Measurements from ENCODE around the gene IL26. TPM values are rescaled to one million over a fixed set of nuclear protein-coding genes. Genes with fewer than 3 reads are reported as not detected.

Gene IL26
- polyA plus RNA-seq, 4 donors = 0.12 TPM; not detected in 3

- Histone ChIP-seq H3K4me1 (ENCODE audit: control insufficient read depth in 3 of 3, insufficient read depth in 2 of 3, low read depth in 1 of 3, low read length in 2 of 3) (peaks cover 0 to 7% (median 0%) of the 10 kb centered on the region in 3 donors), H3K9me3 (ENCODE audit: control insufficient read depth in 2 of 2, insufficient read depth in 1 of 2, low read depth in 1 of 2, low read length in 1 of 2) (no peaks in the 10 kb centered on the region), H3K27ac (ENCODE audit: low read depth in 1 of 3, low read length in 2 of 3) (peak overlapping the region in 1 of 3 donors; percentile 73), H3K4me3 (ENCODE audit: low read depth in 1 of 3, low read length in 3 of 3) (peak overlapping the region in 1 of 3 donors; percentile 46), H3K36me3 (ENCODE audit: control insufficient read depth in 3 of 3, insufficient read depth in 2 of 3, low read depth in 1 of 3, low read length in 3 of 3) (no peaks in the 10 kb centered on the region), H3K27me3 (ENCODE audit: control insufficient read depth in 3 of 3, insufficient read depth in 3 of 3, low read length in 3 of 3) (no peaks in the 10 kb centered on the region)
- DNase-seq = peak; percentile 32 to 80
- FAIRE-seq = no peak
- WGBS, 3 donors = 24 to 48% (median 27%) methylated on average over 8 of the region's 8 CpGs
These were observed 10.9 kb upstream of the IL26 start for GRCh38 chr12:68236421-68237059.

DNA sequence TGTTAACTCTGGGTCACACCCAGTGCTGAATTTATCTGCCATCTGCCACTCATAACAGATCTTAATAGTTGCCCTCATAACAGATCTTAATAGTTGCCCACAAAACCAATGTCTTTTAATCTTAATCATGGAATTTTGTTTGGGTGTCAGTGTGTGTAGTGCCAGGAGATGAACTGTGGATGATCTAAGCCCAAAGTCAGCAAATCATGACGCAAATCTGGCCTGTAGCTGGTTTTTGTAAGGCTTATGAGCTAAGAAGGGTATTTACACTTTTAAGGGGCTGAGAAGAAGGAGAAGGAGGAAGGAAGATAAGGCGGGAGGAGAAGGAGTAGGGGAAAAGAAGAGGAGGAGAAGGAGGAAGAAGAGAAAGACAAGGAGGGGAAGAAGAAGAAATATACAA, 10.0 kb upstream of the IL26 start:
- H3K4me3 ChIP-seq (ENCODE audit: low read depth in 1 of 3, low read length in 3 of 3) = no peak overlapping the region
- WGBS, 3 donors = 89 to 96% (median 92%) methylated on average over 2 of the region's 2 CpGs
- DNase-seq = no peak

GRCh38 chr12:68234140-68234539, 8.5 kb upstream of the IL26 start:
- Histone ChIP-seq H3K27me3 (ENCODE audit: control insufficient read depth in 3 of 3, insufficient read depth in 3 of 3, low read length in 3 of 3) (no peaks in the 10 kb centered on the region), H3K4me1 (ENCODE audit: control insufficient read depth in 3 of 3, insufficient read depth in 2 of 3, low read depth in 1 of 3, low read length in 2 of 3) (no peaks in the 10 kb centered on the region), H3K36me3 (ENCODE audit: control insufficient read depth in 3 of 3, insufficient read depth in 2 of 3, low read depth in 1 of 3, low read length in 3 of 3) (no peaks in the 10 kb centered on the region), H3K27ac (ENCODE audit: low read depth in 1 of 3, low read length in 2 of 3) (no peak overlapping the region), H3K9me3 (ENCODE audit: control insufficient read depth in 2 of 2, insufficient read depth in 1 of 2, low read depth in 1 of 2, low read length in 1 of 2) (no peaks in the 10 kb centered on the region), H3K4me3 (ENCODE audit: low read depth in 1 of 3, low read length in 3 of 3) (no peak overlapping the region)
- 72 to 98% (median 85%) methylated on average over 2 of the region's 2 CpGs for WGBS, 3 donors
- FAIRE-seq (no peak), DNase-seq (no peak)

More for the DNA sequence above, 10.0 kb upstream of the IL26 start:
- Histone ChIP-seq H3K27me3 (ENCODE audit: control insufficient read depth in 3 of 3, insufficient read depth in 3 of 3, low read length in 3 of 3) (no peaks in the 10 kb centered on the region), H3K9me3 (ENCODE audit: control insufficient read depth in 2 of 2, insufficient read depth in 1 of 2, low read depth in 1 of 2, low read length in 1 of 2) (no peaks in the 10 kb centered on the region), H3K4me1 (ENCODE audit: control insufficient read depth in 3 of 3, insufficient read depth in 2 of 3, low read depth in 1 of 3, low read length in 2 of 3) (peaks cover 0 to 3% (median 0%) of the 10 kb centered on the region in 3 donors), H3K27ac (ENCODE audit: low read depth in 1 of 3, low read length in 2 of 3) (no peak overlapping the region), H3K36me3 (ENCODE audit: control insufficient read depth in 3 of 3, insufficient read depth in 2 of 3, low read depth in 1 of 3, low read length in 3 of 3) (no peaks in the 10 kb centered on the region)
- FAIRE-seq = no peak

- no peaks in the 10 kb centered on the region for H3K27me3 ChIP-seq (ENCODE audit: control insufficient read depth in 3 of 3, insufficient read depth in 3 of 3, low read length in 3 of 3)
- H3K4me1 ChIP-seq (ENCODE audit: control insufficient read depth in 3 of 3, insufficient read depth in 2 of 3, low read depth in 1 of 3, low read length in 2 of 3) = no peaks in the 10 kb centered on the region
- no peaks in the 10 kb centered on the region for H3K9me3 ChIP-seq (ENCODE audit: control insufficient read depth in 2 of 2, insufficient read depth in 1 of 2, low read depth in 1 of 2, low read length in 1 of 2)
- H3K36me3 ChIP-seq (ENCODE audit: control insufficient read depth in 3 of 3, insufficient read depth in 2 of 3, low read depth in 1 of 3, low read length in 3 of 3) = no peaks in the 10 kb centered on the region
- FAIRE-seq = no peak
- H3K27ac ChIP-seq (ENCODE audit: low read depth in 1 of 3, low read length in 2 of 3) = no peak overlapping the region
- no peak for DNase-seq
- H3K4me3 ChIP-seq (ENCODE audit: low read depth in 1 of 3, low read length in 3 of 3) = no peak overlapping the region
- 72 to 81% (median 76%) methylated on average over 5 of the region's 5 CpGs for WGBS, 3 donors
These were observed 7.9 kb upstream of the IL26 start for GRCh38 chr12:68233498-68233897.

DNA sequence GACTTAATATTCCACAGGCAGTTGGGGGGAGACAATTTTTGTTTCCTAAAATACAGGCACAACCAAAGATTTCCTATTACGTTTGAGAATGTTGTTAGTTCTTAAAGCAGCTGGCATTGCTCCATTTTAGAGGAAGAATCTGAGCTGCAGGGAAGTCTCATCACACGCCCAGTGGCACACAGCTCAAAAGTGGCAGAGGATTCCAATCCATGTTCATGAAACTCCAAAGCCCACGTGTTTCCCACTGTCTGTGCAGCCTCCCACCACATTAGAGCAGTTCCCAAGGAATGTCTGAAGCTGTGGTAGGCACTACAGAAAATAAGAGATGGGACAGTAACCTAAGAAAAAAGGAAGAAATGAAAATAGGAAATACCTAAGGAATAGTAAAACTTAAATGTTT, 6.1 kb upstream of the IL26 start:
- Histone ChIP-seq H3K27me3 (ENCODE audit: control insufficient read depth in 3 of 3, insufficient read depth in 3 of 3, low read length in 3 of 3) (no peaks in the 10 kb centered on the region), H3K27ac (ENCODE audit: low read depth in 1 of 3, low read length in 2 of 3) (no peak overlapping the region), H3K4me3 (ENCODE audit: low read depth in 1 of 3, low read length in 3 of 3) (no peak overlapping the region), H3K4me1 (ENCODE audit: control insufficient read depth in 3 of 3, insufficient read depth in 2 of 3, low read depth in 1 of 3, low read length in 2 of 3) (no peaks in the 10 kb centered on the region), H3K9me3 (ENCODE audit: control insufficient read depth in 2 of 2, insufficient read depth in 1 of 2, low read depth in 1 of 2, low read length in 1 of 2) (no peaks in the 10 kb centered on the region), H3K36me3 (ENCODE audit: control insufficient read depth in 3 of 3, insufficient read depth in 2 of 3, low read depth in 1 of 3, low read length in 3 of 3) (no peaks in the 10 kb centered on the region)
- DNase-seq (no peak), FAIRE-seq (no peak)
- 39 to 50% (median 49%) methylated on average over 3 of the region's 3 CpGs for WGBS, 3 donors

GRCh38 chr12:68231229-68231628, 5.6 kb upstream of the IL26 start:
- no peaks in the 10 kb centered on the region for H3K36me3 ChIP-seq (ENCODE audit: control insufficient read depth in 3 of 3, insufficient read depth in 2 of 3, low read depth in 1 of 3, low read length in 3 of 3)
- FAIRE-seq (no peak), DNase-seq (no peak)
- no peaks in the 10 kb centered on the region for H3K27me3 ChIP-seq (ENCODE audit: control insufficient read depth in 3 of 3, insufficient read depth in 3 of 3, low read length in 3 of 3)
- no peak overlapping the region for H3K27ac ChIP-seq (ENCODE audit: low read depth in 1 of 3, low read length in 2 of 3)
- no peaks in the 10 kb centered on the region for H3K4me1 ChIP-seq (ENCODE audit: control insufficient read depth in 3 of 3, insufficient read depth in 2 of 3, low read depth in 1 of 3, low read length in 2 of 3)
- no peaks in the 10 kb centered on the region for H3K9me3 ChIP-seq (ENCODE audit: control insufficient read depth in 2 of 2, insufficient read depth in 1 of 2, low read depth in 1 of 2, low read length in 1 of 2)
- H3K4me3 ChIP-seq (ENCODE audit: low read depth in 1 of 3, low read length in 3 of 3) = no peak overlapping the region

DNA sequence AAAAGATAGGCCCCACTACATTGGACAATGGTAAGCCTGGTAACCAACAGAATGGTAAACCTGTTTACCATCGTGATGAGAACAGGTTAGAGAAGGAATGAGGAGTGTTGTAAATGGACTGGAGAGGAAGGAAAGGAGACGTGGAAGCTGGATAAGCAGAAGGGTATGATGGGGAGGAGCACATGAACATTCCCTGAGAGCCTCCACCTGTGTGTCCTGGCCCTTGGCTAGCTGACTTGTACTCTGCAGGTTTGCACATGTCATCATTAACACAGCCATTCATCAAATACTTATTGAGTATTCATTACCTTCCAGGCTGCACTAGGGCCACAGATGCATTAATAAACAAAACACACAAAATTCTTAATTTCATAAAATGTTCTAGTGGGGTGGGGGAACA, 4.3 kb upstream of the IL26 start:
- DNase-seq (no peak), FAIRE-seq (no peak)
- no peak overlapping the region for H3K4me3 ChIP-seq (ENCODE audit: low read depth in 1 of 3, low read length in 3 of 3)
- H3K27me3 ChIP-seq (ENCODE audit: control insufficient read depth in 3 of 3, insufficient read depth in 3 of 3, low read length in 3 of 3) = no peaks in the 10 kb centered on the region
- 68 to 81% (median 75%) methylated on average over 2 of the region's 2 CpGs for WGBS, 3 donors
- H3K36me3 ChIP-seq (ENCODE audit: control insufficient read depth in 3 of 3, insufficient read depth in 2 of 3, low read depth in 1 of 3, low read length in 3 of 3) = no peaks in the 10 kb centered on the region
- no peaks in the 10 kb centered on the region for H3K4me1 ChIP-seq (ENCODE audit: control insufficient read depth in 3 of 3, insufficient read depth in 2 of 3, low read depth in 1 of 3, low read length in 2 of 3)
- H3K27ac ChIP-seq (ENCODE audit: low read depth in 1 of 3, low read length in 2 of 3) = no peak overlapping the region
- no peaks in the 10 kb centered on the region for H3K9me3 ChIP-seq (ENCODE audit: control insufficient read depth in 2 of 2, insufficient read depth in 1 of 2, low read depth in 1 of 2, low read length in 1 of 2)

GRCh38 chr12:68227356-68227755, 1.7 kb upstream of the IL26 start:
- Histone ChIP-seq H3K9me3 (ENCODE audit: control insufficient read depth in 2 of 2, insufficient read depth in 1 of 2, low read depth in 1 of 2, low read length in 1 of 2) (no peaks in the 10 kb centered on the region), H3K36me3 (ENCODE audit: control insufficient read depth in 3 of 3, insufficient read depth in 2 of 3, low read depth in 1 of 3, low read length in 3 of 3) (no peaks in the 10 kb centered on the region), H3K4me1 (ENCODE audit: control insufficient read depth in 3 of 3, insufficient read depth in 2 of 3, low read depth in 1 of 3, low read length in 2 of 3) (no peaks in the 10 kb centered on the region), H3K27me3 (ENCODE audit: control insufficient read depth in 3 of 3, insufficient read depth in 3 of 3, low read length in 3 of 3) (no peaks in the 10 kb centered on the region), H3K4me3 (ENCODE audit: low read depth in 1 of 3, low read length in 3 of 3) (no peak overlapping the region), H3K27ac (ENCODE audit: low read depth in 1 of 3, low read length in 2 of 3) (no peak overlapping the region)
- DNase-seq (peak in 1 of 2 donors; percentile 26), FAIRE-seq (no peak)
- WGBS, 3 donors = 18 to 52% (median 51%) methylated on average over 2 to 3 of the region's 3 CpGs

- no peaks in the 10 kb centered on the region for H3K4me1 ChIP-seq (ENCODE audit: control insufficient read depth in 3 of 3, insufficient read depth in 2 of 3, low read depth in 1 of 3, low read length in 2 of 3)
- DNase-seq (no peak), FAIRE-seq (no peak)
- no peaks in the 10 kb centered on the region for H3K36me3 ChIP-seq (ENCODE audit: control insufficient read depth in 3 of 3, insufficient read depth in 2 of 3, low read depth in 1 of 3, low read length in 3 of 3)
- no peaks in the 10 kb centered on the region for H3K9me3 ChIP-seq (ENCODE audit: control insufficient read depth in 2 of 2, insufficient read depth in 1 of 2, low read depth in 1 of 2, low read length in 1 of 2)
- WGBS, 3 donors = 63 to 73% (median 68%) methylated on average over 3 of the region's 3 CpGs
- H3K27ac ChIP-seq (ENCODE audit: low read depth in 1 of 3, low read length in 2 of 3) = no peak overlapping the region
- H3K4me3 ChIP-seq (ENCODE audit: low read depth in 1 of 3, low read length in 3 of 3) = no peak overlapping the region
- no peaks in the 10 kb centered on the region for H3K27me3 ChIP-seq (ENCODE audit: control insufficient read depth in 3 of 3, insufficient read depth in 3 of 3, low read length in 3 of 3)
These were observed 861 bp downstream of the IL26 start for GRCh38 chr12:68224613-68225285.
